SK-N-SH treated with all-trans-retinoic acid at 6 μM for 48 hours (cell line): ENCODE data around the gene TMEM131.

Experiments
- ATAC-seq: fragments of 200-7000 bp; cut with Tn5 transposase; 3 replicates; pipeline ENCODE4 v1.9.1; 2020; ENCODE audit warnings: mild to moderate bottlenecking, moderate library complexity
- BACH2 ChIP-seq: fragments of 250-450 bp; sonication (Bioruptor Pico); IDR thresholded peaks from 2 replicates; pipeline ENCODE4 v1.9.0; 2021; ENCODE audit warnings: mild to moderate bottlenecking, borderline replicate concordance
- CSDC2 ChIP-seq: fragments of 250-450 bp; sonication (Bioruptor Pico); IDR thresholded peaks from 2 replicates; pipeline ENCODE4 v1.5.0; 2020; ENCODE audit warnings: mild to moderate bottlenecking, moderate library complexity
- ESRRG ChIP-seq: fragments of 250-450 bp; sonication (Bioruptor Pico); IDR thresholded peaks from 2 replicates; pipeline ENCODE4 v1.6.1; 2021; ENCODE audit warnings: mild to moderate bottlenecking
- GLIS3 ChIP-seq: fragments of 250-450 bp; sonication (Bioruptor Pico); IDR thresholded peaks from 2 replicates; pipeline ENCODE4 v1.5.0; 2020; ENCODE audit warnings: mild to moderate bottlenecking, moderate library complexity
- OSR1 ChIP-seq: fragments of 250-450 bp; sonication (Bioruptor Pico); IDR thresholded peaks from 2 replicates; pipeline ENCODE4 v1.8.0; 2022; ENCODE audit warnings: moderate library complexity, mild to moderate bottlenecking, inconsistent platforms
- PATZ1 ChIP-seq: fragments of 250-450 bp; sonication (Bioruptor Pico); IDR thresholded peaks from 2 replicates; pipeline ENCODE4 v1.8.0; 2020; ENCODE audit warnings: mild to moderate bottlenecking, moderate library complexity, borderline replicate concordance
- PPARA ChIP-seq: fragments of 250-450 bp; sonication (Bioruptor Pico); IDR thresholded peaks from 2 replicates; pipeline ENCODE4 v1.5.0; 2020; ENCODE audit warnings: mild to moderate bottlenecking, borderline replicate concordance
- RARB ChIP-seq: fragments of 250-450 bp; sonication (Bioruptor Pico); IDR thresholded peaks from 2 replicates; pipeline ENCODE4 v1.8.0; 2021; ENCODE audit warnings: mild to moderate bottlenecking, moderate library complexity
- SNAI2 ChIP-seq: fragments of 250-450 bp; sonication (Bioruptor Pico); IDR thresholded peaks from 2 replicates; pipeline ENCODE4 v1.5.0; 2020; ENCODE audit warnings: mild to moderate bottlenecking, moderate library complexity
- TCF4 ChIP-seq: fragments of 250-450 bp; sonication (Bioruptor Pico); IDR thresholded peaks from 2 replicates; pipeline ENCODE4 v1.8.0; 2021; ENCODE audit warnings: mild to moderate bottlenecking, moderate library complexity, borderline replicate concordance
- TOX ChIP-seq: fragments of 250-450 bp; sonication (Bioruptor Pico); IDR thresholded peaks from 2 replicates; pipeline ENCODE4 v1.8.0; 2021; ENCODE audit warnings: mild to moderate bottlenecking, moderate library complexity, borderline replicate concordance
- TSHZ2 ChIP-seq: fragments of 250-450 bp; sonication (Bioruptor Pico); IDR thresholded peaks from 2 replicates; pipeline ENCODE4 v1.5.0; 2020; ENCODE audit warnings: mild to moderate bottlenecking, moderate library complexity
- ZC3H10 ChIP-seq: fragments of 250-450 bp; sonication (Bioruptor Pico); IDR thresholded peaks from 2 replicates; pipeline ENCODE4 v1.5.1; 2021; ENCODE audit warnings: mild to moderate bottlenecking, moderate library complexity
- ZFP3 ChIP-seq: fragments of 250-450 bp; sonication (Bioruptor Pico); IDR thresholded peaks from 2 replicates; pipeline ENCODE4 v1.5.0; 2020; ENCODE audit warnings: mild to moderate bottlenecking, moderate library complexity
- ZFP30 ChIP-seq: fragments of 450-650 bp; formaldehyde crosslinking; IDR thresholded peaks from 2 replicates; pipeline ENCODE4 v1.5.0; 2022; ENCODE audit warnings: mild to moderate bottlenecking, moderate library complexity
- ZNF565 ChIP-seq: fragments of 450-650 bp; formaldehyde crosslinking; conservative IDR thresholded peaks from 2 replicates; pipeline ENCODE4 v1.5.0; 2020; ENCODE audit warnings: low read depth, mild to moderate bottlenecking, moderate library complexity
- ZNF70 ChIP-seq: fragments of 450-650 bp; formaldehyde crosslinking; IDR thresholded peaks from 2 replicates; pipeline ENCODE4 v1.5.0; 2020; ENCODE audit warnings: mild to moderate bottlenecking, moderate library complexity
- TF ChIP-seq, protein P1 (sequence below): fragments of 250-450 bp; sonication (Bioruptor Pico); IDR thresholded peaks from 2 replicates; pipeline ENCODE4 v1.8.0; 2021; ENCODE audit warnings: low read depth, mild to moderate bottlenecking, moderate library complexity, borderline replicate concordance
- TF ChIP-seq, protein P2 (sequence below): fragments of 250-450 bp; sonication (Bioruptor Pico); IDR thresholded peaks from 2 replicates; pipeline ENCODE4 v1.5.1; 2021; ENCODE audit warnings: mild to moderate bottlenecking, moderate library complexity

The TMEM131 gene

GRCh38 chr2:97805776-97806175 lies 190.0 kb downstream of the TMEM131 start:
- no peak for ATAC-seq
- TF ChIP-seq RARB (no peak), TCF4 (CRISPR knock-in tag) (no peak), TOX (CRISPR knock-in tag) (no peak), PPARA (no peak), OSR1 (CRISPR knock-in tag) (no peak), ZC3H10 (CRISPR knock-in tag) (no peak), ESRRG (CRISPR knock-in tag) (no peak), ZFP3 (no peak)
- TF ChIP-seq, protein P1, sequence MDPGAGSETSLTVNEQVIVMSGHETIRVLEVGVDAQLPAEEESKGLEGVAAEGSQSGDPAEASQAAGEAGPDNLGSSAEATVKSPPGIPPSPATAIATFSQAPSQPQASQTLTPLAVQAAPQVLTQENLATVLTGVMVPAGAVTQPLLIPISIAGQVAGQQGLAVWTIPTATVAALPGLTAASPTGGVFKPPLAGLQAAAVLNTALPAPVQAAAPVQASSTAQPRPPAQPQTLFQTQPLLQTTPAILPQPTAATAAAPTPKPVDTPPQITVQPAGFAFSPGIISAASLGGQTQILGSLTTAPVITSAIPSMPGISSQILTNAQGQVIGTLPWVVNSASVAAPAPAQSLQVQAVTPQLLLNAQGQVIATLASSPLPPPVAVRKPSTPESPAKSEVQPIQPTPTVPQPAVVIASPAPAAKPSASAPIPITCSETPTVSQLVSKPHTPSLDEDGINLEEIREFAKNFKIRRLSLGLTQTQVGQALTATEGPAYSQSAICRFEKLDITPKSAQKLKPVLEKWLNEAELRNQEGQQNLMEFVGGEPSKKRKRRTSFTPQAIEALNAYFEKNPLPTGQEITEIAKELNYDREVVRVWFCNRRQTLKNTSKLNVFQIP (CRISPR knock-in tag): no peak
- TF ChIP-seq, protein P2, sequence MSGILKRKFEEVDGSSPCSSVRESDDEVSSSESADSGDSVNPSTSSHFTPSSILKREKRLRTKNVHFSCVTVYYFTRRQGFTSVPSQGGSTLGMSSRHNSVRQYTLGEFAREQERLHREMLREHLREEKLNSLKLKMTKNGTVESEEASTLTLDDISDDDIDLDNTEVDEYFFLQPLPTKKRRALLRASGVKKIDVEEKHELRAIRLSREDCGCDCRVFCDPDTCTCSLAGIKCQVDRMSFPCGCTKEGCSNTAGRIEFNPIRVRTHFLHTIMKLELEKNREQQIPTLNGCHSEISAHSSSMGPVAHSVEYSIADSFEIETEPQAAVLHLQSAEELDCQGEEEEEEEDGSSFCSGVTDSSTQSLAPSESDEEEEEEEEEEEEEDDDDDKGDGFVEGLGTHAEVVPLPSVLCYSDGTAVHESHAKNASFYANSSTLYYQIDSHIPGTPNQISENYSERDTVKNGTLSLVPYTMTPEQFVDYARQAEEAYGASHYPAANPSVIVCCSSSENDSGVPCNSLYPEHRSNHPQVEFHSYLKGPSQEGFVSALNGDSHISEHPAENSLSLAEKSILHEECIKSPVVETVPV (CRISPR knock-in tag): no peak

DNA sequence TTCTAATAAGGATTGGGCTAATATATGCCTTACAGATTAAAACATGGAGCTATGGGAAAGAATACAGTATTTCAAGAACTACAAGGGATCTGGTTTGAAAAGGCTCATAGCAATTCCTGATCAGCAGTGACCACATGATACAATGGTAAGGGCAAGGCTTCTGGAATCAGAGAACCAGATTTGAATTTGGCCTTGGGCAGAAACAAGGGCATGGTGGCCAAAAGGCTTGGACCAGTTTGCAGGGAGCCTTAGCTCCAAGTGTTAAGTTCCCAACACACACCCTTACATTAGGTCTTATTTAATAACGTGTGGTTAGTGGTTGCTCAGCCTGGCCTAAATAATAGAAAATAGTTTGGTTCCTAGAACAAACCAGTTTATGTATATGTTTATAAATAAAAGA lies 194.7 kb downstream of the TMEM131 start:
- TF ChIP-seq TCF4 (CRISPR knock-in tag): no peak
- no peak for TF ChIP-seq ZNF565
- no peak for TF ChIP-seq OSR1 (CRISPR knock-in tag)
- no peak for TF ChIP-seq BACH2 (CRISPR knock-in tag)
- TF ChIP-seq ZNF70 (CRISPR knock-in tag): no peak
- TF ChIP-seq, protein P2 (CRISPR knock-in tag): no peak
- no peak for TF ChIP-seq SNAI2
- TF ChIP-seq RARB: no peak
- TF ChIP-seq ZFP3: no peak
- TF ChIP-seq TOX (CRISPR knock-in tag): no peak
- TF ChIP-seq, protein P1 (CRISPR knock-in tag): no peak
- TF ChIP-seq PATZ1 (CRISPR knock-in tag): no peak
- no peak for TF ChIP-seq CSDC2
- no peak for TF ChIP-seq GLIS3 (CRISPR knock-in tag)
- TF ChIP-seq TSHZ2 (CRISPR knock-in tag): no peak
- no peak for TF ChIP-seq ESRRG (CRISPR knock-in tag)
- TF ChIP-seq PPARA: no peak
- ATAC-seq: no peak

GRCh38 chr2:97798416-97798815 lies 197.3 kb downstream of the TMEM131 start:
- TF ChIP-seq RARB (no peak), TSHZ2 (CRISPR knock-in tag) (no peak), ZNF565 (no peak), ZFP30 (no peak), PPARA (no peak), CSDC2 (no peak), OSR1 (CRISPR knock-in tag) (no peak), BACH2 (CRISPR knock-in tag) (no peak), ZNF70 (CRISPR knock-in tag) (no peak), TOX (CRISPR knock-in tag) (no peak)
- ATAC-seq: no peak
